Suppressor macrophage treated with lipopolysaccharide for 1 hour (primary cell): Measurements from ENCODE around the gene LRRC8A.
"Not testable (repeated sequence)": the region's sequence is repeated elsewhere in the genome, so short reads cannot be mapped to it uniquely, and the experiment has no call there.

Experiments
- DNase-seq, 3 donors: peaks; one replicate each; pipeline ENCODE4 v3.0.0-alpha.2; 2020 to 2022

The LRRC8A gene

GRCh38 chr9:128881884-128882676 is at the start of gene LRRC8A, which contains the start of gene KYAT1:
Gene LRRC8A, plus strand, starts transcription at chr9:128882133. Its CDS starts 25,032 bp downstream, at chr9:128907165.
Gene KYAT1, minus strand, starts transcription at chr9:128881950. Its CDS starts 36,545 bp downstream, at chr9:128845405.
- peak; percentile 99 for DNase-seq

- no peak for DNase-seq
Measured at GRCh38 chr9:128833696-128834095, 48.2 kb upstream of the LRRC8A start.

DNA sequence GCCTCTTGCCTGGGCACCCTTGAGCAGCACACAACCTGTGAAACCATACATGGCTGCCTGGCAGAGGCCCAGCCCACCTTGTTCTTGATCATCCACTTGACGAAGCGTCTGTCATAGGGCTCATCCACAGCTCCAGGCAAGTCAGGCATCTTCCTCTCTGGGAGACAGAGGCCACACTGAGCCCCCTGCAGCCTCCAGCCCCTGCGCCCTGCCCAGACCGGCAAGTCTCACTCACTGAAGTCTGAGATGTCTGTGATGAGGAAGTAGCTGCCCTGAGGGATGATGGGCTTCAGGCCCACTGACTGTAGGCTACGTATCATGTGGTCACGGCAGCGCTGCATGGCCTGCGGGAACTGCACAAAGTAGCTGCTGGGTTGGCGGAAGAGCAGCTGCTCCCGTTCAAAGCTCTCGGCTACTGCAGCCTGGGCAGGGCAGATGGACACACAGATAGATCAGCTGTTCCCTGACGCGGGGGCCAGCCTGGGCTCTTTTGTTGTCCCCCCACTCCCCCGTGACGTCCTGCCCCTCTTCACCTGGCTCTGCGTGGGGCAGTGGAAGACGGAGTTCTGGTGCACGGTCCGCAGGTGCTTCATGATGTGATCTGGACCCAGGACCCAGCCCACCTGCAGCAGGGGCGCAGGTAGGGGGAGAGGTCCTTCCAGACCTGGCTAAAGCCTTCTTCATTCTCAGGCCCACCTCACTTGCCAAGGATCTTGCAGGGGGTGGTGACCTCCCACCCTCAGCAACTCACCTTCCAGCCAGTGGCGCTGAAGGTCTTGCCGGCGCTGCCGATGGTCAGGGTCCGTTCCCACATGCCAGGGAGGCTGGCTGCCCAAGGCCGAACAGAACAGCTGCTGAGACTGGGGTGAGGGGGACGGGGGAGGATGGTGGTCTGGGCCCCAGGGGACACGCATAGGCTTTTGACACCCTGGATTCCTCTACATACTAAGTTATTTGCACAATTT is 46.4 kb upstream of the LRRC8A start:
- no peak for DNase-seq

GRCh38 chr9:128836509-128837145 is 45.3 kb upstream of the LRRC8A start:
- DNase-seq = no peak

DNA sequence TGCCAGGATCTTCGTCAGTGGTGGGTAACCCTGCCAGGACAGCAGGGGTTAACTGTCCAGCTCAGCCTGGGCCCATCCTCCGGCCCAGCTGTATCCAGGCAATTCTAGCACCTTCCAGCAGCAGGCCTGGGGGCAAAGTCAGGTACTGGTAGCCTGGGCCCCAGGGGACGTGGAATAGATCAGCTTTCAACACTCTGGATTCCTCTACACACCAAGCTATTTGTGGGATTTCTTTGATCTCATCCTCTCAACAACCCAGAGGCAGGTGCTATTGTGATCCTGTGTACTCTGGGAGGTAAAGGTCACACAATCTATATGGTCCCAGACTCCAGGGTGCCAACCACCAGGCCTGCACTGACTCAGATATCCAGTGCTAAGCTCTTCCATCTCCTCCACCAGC is 43.6 kb upstream of the LRRC8A start:
- DNase-seq = no peak

GRCh38 chr9:128840524-128840923 is 41.4 kb upstream of the LRRC8A start:
- DNase-seq = no peak

GRCh38 chr9:128841694-128842492 is 40.0 kb upstream of the LRRC8A start:
- peak in 2 of 3 donors; percentile 26 to 42 for DNase-seq

DNA sequence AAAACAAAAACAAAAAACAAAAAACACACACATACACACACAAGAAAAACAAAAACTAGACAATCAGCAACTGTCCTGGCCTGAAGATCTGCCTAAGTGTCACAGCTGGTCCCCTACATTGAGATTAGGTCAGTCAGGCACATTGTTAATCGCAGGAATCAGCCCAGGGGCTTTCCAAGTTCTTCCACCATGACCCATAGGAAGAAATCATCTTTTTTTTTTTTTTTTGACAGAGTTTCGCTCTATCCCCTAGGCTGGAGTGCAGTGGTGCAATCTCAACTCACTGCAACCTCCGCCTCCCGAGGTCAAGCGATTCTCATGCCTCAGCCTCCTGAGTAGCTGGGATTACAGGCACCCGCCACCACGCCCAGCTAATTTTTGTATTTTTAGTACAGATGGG is 38.8 kb upstream of the LRRC8A start:
- DNase-seq = not testable (repeated sequence)

DNA sequence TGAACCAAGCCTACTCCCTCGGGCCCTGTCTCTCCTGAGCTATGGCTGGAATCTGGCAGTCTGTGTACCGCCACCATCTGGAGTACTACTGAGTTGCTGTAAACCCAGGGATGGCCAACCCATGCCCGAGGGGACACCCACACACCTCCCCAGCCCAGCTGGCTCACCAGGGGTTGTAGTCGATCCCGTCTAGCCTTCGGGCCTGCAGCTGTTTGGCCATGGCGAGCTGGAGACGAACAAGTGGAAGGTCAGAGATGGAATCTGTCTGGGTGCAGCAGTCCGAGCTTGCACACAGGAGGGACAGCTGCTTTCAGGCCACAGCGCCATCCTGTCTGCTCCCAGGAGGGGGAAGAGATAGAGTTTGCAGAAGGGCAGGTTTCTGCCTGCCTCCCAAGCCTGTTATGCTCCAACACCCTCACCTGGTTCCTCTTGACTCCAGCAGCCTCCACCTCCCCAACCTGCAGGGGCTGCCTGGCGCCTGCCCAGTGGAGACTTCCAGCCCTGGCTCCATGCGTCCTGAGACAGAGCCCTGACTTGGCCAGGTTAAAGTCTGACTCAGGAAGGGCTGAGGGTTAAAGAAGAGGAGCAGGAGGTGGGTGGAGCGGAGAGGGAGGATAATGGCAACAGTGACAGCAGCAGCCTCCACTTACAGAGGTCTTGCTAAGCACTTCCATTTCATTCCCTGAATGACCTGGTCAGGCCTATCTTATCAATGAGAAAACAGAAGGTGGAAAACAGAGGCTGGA is 36.6 kb upstream of the LRRC8A start:
- no peak for DNase-seq

- no peak for DNase-seq
Measured at GRCh38 chr9:128846680-128847030, 35.3 kb upstream of the LRRC8A start.

DNA sequence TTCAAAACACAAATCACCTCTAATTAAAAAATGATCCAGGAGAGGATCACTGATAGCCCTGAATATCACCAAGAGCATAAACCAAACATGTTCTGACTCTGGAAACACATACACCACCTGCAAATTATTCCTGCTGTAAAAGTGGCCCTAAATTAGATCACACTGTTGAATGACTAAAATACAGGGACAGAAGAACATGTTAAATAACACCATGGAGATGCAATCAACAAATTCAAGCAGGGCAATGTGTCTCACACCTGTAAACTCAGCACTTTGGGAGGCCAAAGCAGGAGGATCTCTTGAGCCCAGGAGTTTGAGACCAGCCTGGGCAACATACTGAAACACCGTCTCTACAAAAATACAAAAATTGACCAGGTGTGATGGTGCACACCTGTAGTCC is 34.1 kb upstream of the LRRC8A start:
- no peak for DNase-seq

DNA sequence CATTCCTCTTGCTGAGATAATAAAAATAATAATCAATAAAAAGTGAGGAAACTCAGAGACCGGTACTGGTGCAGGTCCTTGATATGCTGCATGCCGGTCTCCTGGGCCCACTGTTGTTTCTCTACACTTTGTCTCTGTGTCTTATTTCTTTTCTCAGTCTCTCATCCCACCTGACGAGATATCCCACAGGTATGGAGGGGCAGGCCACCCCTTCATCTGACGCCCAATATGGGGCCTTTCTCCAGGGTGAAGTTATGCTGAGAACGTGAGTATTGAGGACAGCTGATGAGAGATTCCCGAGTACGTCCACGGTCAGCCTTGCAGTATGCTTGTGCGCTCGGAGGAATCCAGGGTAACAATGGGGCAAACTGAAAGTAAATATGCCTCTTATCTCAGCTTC is 30.9 kb upstream of the LRRC8A start:
- DNase-seq = not testable (repeated sequence)

DNA sequence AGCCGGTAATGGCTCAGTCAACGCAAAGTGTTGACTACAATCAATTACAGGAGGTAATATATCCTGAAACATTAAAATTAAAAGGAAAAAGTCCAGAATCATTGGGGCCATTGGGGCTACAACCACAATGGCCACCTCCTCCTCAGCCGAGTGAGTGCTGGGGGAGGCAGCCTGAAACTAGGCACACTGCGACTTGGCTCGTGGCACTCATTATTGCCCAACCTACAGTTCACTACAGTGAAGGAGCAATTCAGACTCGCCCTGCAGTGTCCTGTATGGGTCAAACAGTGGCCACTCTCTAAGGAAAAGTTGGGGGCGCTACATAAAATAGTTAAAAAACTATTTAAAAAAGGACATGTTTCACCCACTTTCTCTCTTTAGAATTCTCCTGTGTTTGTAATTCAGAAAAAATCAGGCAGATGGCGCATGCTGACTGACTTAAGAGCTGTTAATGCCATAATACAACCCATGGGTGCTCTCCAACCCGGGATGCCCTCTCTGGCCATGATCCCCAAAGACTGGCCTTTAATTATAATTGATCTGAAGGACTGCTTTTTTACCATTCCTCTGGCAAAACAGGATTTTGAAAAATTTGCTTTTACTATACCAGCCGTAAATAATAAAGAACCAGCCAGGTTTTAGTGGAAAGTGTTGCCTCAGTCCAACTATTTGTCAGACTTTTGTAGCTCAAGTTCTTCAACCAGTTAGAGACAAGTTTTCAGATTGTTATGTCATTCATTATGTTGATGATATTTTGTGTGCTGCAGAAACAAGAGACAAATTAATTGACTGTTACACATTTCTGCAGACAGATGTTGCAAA is 29.9 kb upstream of the LRRC8A start:
- peak; percentile 65 to 69 (median 65) for DNase-seq

DNA sequence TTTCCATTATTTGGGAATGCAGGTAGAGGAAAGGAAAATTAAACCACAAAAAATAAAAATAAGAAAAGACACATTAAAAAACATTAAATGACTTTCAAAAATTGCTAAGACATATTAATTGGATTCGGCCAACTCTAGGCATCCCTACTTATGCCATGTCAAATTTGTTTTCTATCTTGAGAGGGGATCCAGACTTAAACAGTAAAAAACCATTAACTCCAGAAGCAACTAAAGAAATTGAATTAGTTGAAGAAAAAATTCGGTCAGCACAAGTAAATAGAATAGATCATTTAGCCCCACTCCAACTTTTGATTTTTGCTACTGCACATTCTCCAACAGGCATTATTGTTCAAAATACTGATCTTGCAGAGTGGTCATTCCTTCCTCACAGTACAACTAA is 29.3 kb upstream of the LRRC8A start:
- DNase-seq = not testable (repeated sequence)

DNA sequence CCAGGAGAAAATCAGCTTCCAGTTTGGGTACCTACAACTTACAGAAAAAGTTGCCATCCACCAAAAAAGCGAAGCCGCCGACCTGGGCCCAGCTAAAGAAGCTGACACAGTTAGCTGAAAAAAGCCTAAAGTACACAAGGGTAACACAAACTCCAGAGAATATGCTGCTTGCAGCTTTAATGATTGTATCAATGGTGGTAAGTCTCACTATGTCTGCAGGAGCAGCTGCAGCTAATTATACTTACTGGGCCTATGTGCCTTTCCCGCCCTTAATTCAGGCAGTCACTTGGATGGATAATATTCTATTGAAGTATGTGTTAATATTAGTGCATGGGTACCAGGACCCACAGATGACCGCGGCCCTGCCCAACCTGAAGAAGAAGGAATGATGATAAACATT is 27.5 kb upstream of the LRRC8A start:
- not testable (repeated sequence) for DNase-seq

- DNase-seq = not testable (repeated sequence)
Measured at GRCh38 chr9:128858476-128858875, 23.5 kb upstream of the LRRC8A start.

DNA sequence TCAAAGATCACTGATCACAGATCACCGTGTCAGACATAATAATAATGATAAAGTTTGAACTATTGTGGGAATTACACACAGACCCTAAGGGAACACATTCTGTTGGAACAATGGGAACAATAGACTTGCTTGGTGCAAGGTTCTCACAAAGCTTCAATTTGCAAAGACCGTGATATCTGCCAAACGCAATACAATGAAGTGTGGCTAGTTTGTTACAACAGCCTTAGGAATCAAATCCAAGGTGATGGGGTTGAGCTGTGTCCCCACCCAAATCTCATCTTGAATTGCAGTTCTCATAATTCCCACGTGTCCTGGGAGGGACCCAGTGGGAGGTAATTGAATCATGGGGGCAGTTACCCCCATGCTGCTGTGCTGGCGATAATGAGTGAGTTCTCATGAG is 21.0 kb upstream of the LRRC8A start:
- DNase-seq = no peak

- no peak for DNase-seq
Measured at GRCh38 chr9:128861501-128861900, 20.4 kb upstream of the LRRC8A start.

DNA sequence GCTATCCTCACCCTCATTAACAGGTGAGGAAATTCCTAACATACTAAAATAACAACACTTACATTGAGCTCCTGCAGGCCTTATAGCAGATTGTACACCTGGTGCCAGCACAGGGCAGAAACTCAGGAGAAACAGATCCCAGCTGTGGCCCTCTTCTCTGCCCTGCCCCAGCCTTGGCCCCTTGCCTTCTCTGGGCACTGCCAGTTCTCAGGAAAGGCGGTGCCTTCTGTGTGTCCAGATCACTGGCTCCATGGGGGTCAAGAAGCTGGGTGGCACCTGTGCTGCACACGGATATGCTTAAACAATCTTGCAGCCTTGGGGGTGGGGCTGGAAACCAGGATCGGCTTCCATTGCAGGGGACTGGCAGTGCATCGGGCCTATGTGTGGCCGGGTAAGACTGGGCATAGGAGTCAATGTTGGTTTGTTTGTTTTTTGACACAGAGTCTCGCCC is 19.5 kb upstream of the LRRC8A start:
- no peak for DNase-seq

DNA sequence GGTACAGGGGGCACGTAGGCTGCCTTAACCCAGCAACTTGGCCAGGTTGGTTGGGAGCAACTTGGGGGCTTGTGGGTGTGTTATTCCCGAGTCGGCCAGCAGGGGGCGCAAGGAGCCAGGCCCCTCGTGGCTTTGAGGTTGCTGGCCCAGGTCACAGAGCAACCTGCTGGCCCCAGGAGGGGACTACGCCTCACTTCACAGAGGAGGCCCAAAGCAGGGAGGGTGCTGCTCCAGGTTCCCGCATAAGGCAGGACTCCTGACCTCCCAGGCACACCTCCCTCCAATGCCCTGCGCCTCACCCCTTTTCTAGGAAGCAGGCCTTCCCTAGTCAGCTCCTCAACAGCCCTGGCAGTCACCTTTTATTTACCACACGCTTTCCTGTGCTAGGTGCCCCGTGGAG is 18.3 kb upstream of the LRRC8A start:
- DNase-seq = peak; percentile 65 to 85 (median 76)
